ENCODE data around the gene PLA2G2E. TPM values are rescaled to one million over a fixed set of nuclear protein-coding genes. Genes with fewer than 3 reads are reported as not detected.
"Not testable (repeated sequence)": the region's sequence is repeated elsewhere in the genome, so short reads cannot be mapped to it uniquely, and the experiment has no call there.

The PLA2G2E gene
- total and polyA plus RNA-seq, 4 donors = not detected

DNA sequence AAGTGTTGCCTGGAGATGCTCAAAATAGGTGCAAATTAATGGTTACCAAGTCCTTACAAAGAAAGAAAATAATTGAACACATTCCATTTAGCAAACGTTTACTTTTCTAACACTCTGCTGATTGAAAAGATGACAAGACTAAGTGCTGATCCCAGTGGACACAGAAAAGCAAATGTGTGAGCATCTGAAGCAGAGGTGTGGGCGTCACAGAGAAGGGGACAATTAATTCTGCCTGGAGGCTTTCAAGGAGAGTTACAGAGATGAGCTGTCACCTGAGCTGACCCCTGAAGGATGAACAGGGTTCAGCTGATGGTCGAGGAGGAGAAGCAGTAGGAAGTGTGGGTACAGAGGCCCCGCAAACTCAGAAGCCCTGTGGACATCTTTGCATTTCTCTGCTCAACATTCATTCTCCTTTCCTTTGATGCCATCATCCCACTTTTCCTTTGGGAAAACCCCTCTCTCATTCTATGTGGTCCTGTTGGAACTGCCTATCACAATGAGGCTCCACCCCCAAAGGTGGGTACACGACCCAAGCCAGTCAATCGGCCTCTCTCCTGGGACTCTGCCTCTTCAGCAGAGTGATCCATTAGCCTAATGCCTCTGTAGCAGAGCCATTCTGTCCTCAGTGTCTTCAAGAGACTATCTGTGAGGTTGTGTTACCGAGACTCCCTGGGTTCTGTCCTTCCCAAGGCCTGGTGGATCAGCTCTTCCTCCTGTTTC, 17.2 kb upstream of the PLA2G2E start:
- peaks cover 3% of the 10 kb centered on the region for H3K9me3 ChIP-seq (ENCODE audit: control insufficient read depth, low read length)
- H3K27ac ChIP-seq (ENCODE audit: low read depth in 1 of 2, low read length in 2 of 2) = no peak overlapping the region
- no peak for ATAC-seq (ENCODE audit: low FRiP score)
- WGBS, 2 donors = 64 to 68% methylated on average over 7 of the region's 7 CpGs
- intact Hi-C loops (cut with DNase I) = no loop called here
- H3K36me3 ChIP-seq (ENCODE audit: control insufficient read depth in 1 of 2, insufficient read depth in 2 of 2, low read length in 1 of 2) = no peaks in the 10 kb centered on the region
- no peak for DNase-seq
- no peak overlapping the region for H3K4me3 ChIP-seq (ENCODE audit: low read length in 2 of 2)
- no peaks in the 10 kb centered on the region for H3K27me3 ChIP-seq (ENCODE audit: control insufficient read depth in 1 of 2, insufficient read depth in 2 of 2, low read length in 1 of 2)
- H3K4me1 ChIP-seq (ENCODE audit: control insufficient read depth in 1 of 2, insufficient read depth in 2 of 2, low read length in 2 of 2) = no peaks in the 10 kb centered on the region

DNA sequence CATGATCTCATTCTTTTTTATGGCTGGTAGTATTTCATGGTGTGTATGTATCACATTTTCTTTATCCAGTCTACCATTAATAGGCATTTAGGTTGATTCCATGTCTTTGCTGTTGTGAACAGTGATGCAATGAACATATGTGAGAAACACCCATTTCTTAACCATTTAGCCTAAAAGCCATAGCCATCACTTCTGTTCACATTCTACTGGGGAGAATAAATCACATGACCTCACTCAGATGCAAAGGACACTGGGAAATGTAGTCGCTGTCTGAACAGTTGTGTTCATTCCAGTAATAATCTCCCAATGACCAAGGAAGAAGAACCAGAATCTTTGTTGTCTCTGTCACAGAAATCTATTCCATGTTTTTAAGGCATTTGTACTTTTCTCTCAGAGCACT, 15.1 kb upstream of the PLA2G2E start:
- no peak for ATAC-seq (ENCODE audit: low FRiP score)
- intact Hi-C loops (cut with DNase I) = no loop called here

DNA sequence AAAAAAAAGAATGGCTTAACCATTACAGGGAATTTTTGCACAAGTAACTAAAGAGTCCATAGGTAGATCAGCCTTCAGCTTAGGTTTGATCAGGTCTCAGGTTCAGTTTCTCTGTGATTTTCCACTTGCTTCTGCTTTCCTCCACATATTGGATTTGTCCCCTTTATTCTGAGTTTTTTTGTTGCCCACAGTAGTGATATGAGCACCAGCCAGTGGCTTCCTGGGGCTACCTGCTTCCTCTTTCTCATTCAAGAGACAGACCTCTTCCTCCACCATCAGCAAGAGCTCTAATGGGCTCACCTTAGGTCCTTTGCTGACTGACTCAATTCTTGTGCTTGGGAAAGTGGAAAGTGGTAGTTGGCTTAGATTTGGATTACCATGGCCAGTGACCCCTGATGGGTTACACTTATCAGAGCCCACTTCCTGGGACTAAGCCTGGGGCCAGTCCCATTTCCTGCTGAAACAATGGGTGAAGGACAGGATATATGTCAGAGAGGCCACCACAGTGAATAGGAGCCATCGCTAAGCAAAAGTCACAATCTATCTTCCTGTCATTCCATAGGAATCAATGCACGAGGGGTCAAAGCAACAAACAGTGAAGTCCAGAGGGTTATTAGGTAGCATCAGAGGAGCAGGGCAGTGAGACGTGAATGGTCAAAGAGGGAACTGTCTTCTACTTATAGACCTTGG, 12.8 kb upstream of the PLA2G2E start:
- ATAC-seq (ENCODE audit: low FRiP score) (no peak), DNase-seq (no peak)
- intact Hi-C loops (cut with DNase I) = no loop called here
- Histone ChIP-seq H3K4me3 (ENCODE audit: low read length in 2 of 2) (no peak overlapping the region), H3K36me3 (ENCODE audit: control insufficient read depth in 1 of 2, insufficient read depth in 2 of 2, low read length in 1 of 2) (no peaks in the 10 kb centered on the region), H3K27me3 (ENCODE audit: control insufficient read depth in 1 of 2, insufficient read depth in 2 of 2, low read length in 1 of 2) (no peaks in the 10 kb centered on the region), H3K9me3 (ENCODE audit: control insufficient read depth, low read length) (peaks cover 8% of the 10 kb centered on the region), H3K4me1 (ENCODE audit: control insufficient read depth in 1 of 2, insufficient read depth in 2 of 2, low read length in 2 of 2) (no peaks in the 10 kb centered on the region), H3K27ac (ENCODE audit: low read depth in 1 of 2, low read length in 2 of 2) (no peak overlapping the region)
- 65 to 78% methylated on average over 3 of the region's 3 CpGs for WGBS, 2 donors

More for the DNA sequence above, 15.1 kb upstream of the PLA2G2E start:
- WGBS, 2 donors = 83 to 86% methylated on average over 1 of the region's 1 CpG
- H3K4me3 ChIP-seq (ENCODE audit: low read length in 2 of 2) = no peak overlapping the region
- H3K9me3 ChIP-seq (ENCODE audit: control insufficient read depth, low read length) = peaks cover 3% of the 10 kb centered on the region
- no peaks in the 10 kb centered on the region for H3K27me3 ChIP-seq (ENCODE audit: control insufficient read depth in 1 of 2, insufficient read depth in 2 of 2, low read length in 1 of 2)
- no peaks in the 10 kb centered on the region for H3K4me1 ChIP-seq (ENCODE audit: control insufficient read depth in 1 of 2, insufficient read depth in 2 of 2, low read length in 2 of 2)
- no peak for DNase-seq
- no peaks in the 10 kb centered on the region for H3K36me3 ChIP-seq (ENCODE audit: control insufficient read depth in 1 of 2, insufficient read depth in 2 of 2, low read length in 1 of 2)
- H3K27ac ChIP-seq (ENCODE audit: low read depth in 1 of 2, low read length in 2 of 2) = no peak overlapping the region

DNA sequence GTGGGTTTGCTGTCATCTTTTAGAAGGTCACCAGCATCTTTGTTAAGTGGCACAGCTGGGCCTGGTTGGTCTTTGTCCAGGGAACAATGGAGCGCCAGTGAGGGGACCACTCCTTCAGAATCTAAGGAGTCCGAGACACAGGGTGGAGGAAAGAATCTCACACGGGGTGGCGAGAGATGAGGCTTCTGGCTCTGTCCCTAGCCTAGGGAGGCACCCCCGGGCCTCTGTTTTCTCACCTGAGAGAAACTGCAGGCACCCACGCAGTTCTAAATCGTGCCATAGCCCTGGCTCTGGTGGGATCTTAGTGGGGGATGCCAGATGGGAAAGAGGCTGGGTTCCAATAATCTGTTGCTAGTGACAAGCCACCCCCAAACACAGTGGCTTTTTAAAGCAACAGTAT, 10.9 kb upstream of the PLA2G2E start:
- no peak overlapping the region for H3K27ac ChIP-seq (ENCODE audit: low read depth in 1 of 2, low read length in 2 of 2)
- DNase-seq (no peak), ATAC-seq (ENCODE audit: low FRiP score) (no peak)
- no peaks in the 10 kb centered on the region for H3K27me3 ChIP-seq (ENCODE audit: control insufficient read depth in 1 of 2, insufficient read depth in 2 of 2, low read length in 1 of 2)
- no peak overlapping the region for H3K4me3 ChIP-seq (ENCODE audit: low read length in 2 of 2)
- H3K36me3 ChIP-seq (ENCODE audit: control insufficient read depth in 1 of 2, insufficient read depth in 2 of 2, low read length in 1 of 2) = no peaks in the 10 kb centered on the region
- H3K9me3 ChIP-seq (ENCODE audit: control insufficient read depth, low read length) = peaks cover 5% of the 10 kb centered on the region
- no peaks in the 10 kb centered on the region for H3K4me1 ChIP-seq (ENCODE audit: control insufficient read depth in 1 of 2, insufficient read depth in 2 of 2, low read length in 2 of 2)
- WGBS, 2 donors = 83 to 84% methylated on average over 7 of the region's 7 CpGs
- intact Hi-C loops (cut with DNase I) = no loop called here

DNA sequence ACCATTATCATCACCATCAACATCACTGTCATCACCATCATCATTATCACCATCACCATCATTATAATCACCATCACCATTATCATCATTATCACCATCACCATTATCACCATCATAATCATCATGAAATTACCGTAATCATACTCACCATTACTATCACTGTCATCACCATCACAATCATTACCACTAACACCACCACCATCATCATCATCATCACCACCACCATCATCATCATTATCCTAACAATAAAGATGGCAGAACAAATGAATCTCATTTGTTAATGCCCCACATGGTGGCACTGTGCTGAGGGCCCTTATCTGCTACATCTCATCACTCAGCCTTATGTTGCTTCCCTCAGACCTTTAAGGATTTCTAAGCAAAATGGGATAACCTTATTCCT, 9.4 kb upstream of the PLA2G2E start:
- ATAC-seq (ENCODE audit: low FRiP score) (no peak), DNase-seq (no peak)
- 0% methylated on average over 1 of the region's 1 CpG for WGBS, 2 donors
- Histone ChIP-seq H3K9me3 (ENCODE audit: control insufficient read depth, low read length) (peaks cover 5% of the 10 kb centered on the region), H3K27ac (ENCODE audit: low read depth in 1 of 2, low read length in 2 of 2) (no peak overlapping the region), H3K4me1 (ENCODE audit: control insufficient read depth in 1 of 2, insufficient read depth in 2 of 2, low read length in 2 of 2) (no peaks in the 10 kb centered on the region), H3K4me3 (ENCODE audit: low read length in 2 of 2) (no peak overlapping the region), H3K36me3 (ENCODE audit: control insufficient read depth in 1 of 2, insufficient read depth in 2 of 2, low read length in 1 of 2) (no peaks in the 10 kb centered on the region), H3K27me3 (ENCODE audit: control insufficient read depth in 1 of 2, insufficient read depth in 2 of 2, low read length in 1 of 2) (no peaks in the 10 kb centered on the region)
- intact Hi-C loops (cut with DNase I) = no loop called here

DNA sequence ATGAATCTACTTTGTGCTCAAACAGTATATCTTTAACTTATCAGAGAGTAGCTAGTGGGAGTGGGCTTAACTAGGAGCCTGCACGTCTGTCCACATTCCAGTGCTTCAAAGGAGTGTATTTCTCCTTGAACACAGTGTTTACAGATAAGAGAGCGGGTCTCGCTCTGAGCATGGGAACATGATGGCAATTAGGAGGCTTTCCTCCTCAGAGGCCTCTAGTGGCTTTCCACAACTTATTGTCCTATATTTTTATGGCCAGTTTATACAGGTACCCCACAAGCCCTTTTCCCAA, 3.7 kb upstream of the PLA2G2E start:
- H3K4me1 ChIP-seq (ENCODE audit: control insufficient read depth in 1 of 2, insufficient read depth in 2 of 2, low read length in 2 of 2); intact Hi-C loops (cut with DNase I); H3K36me3 ChIP-seq (ENCODE audit: control insufficient read depth in 1 of 2, insufficient read depth in 2 of 2, low read length in 1 of 2); H3K4me3 ChIP-seq (ENCODE audit: low read length in 2 of 2); ATAC-seq (ENCODE audit: low FRiP score); H3K9me3 ChIP-seq (ENCODE audit: control insufficient read depth, low read length); H3K27ac ChIP-seq (ENCODE audit: low read depth in 1 of 2, low read length in 2 of 2); DNase-seq; H3K27me3 ChIP-seq (ENCODE audit: control insufficient read depth in 1 of 2, insufficient read depth in 2 of 2, low read length in 1 of 2): not testable (repeated sequence)
- 58 to 64% methylated on average over 3 of the region's 3 CpGs for WGBS, 2 donors

DNA sequence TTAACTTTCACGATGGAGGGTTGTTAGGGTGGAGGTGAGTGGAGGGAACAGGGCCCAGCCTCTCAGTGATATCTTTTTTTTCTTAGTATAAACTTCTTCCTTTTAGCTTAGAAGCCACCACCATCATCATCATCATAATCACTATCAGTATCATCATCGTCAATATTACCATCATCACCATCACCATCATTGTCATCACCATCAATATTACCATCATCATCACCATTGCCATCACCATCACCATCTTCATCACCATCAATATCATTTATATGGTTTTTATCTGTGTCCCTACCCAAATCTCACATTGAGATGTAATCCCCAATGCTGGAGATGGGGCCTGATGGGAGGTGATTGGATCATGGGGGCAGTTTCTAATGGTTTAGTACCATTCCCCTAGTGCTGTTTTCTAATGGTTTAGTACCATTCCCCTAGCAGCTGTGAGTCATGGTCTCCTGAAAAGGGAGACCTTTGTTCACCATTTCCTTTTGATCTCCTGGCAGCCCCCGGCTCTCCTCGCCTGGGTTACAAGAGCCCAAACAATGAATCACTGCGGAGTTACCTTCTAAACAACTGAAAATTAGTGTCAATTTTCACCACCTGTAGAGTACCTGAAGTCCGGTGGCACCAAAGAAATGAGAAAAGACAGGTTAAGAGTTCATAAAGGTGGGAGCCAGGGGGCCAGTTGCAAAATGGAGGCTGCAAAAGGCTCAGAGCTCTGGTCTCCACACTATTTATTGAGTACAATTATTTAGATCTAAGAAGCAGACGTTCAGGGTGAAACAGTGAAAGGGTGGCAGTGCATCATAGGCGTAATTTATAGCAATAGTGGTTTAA, 3.1 kb upstream of the PLA2G2E start:
- no peak for DNase-seq
- Histone ChIP-seq H3K27ac (ENCODE audit: low read depth in 1 of 2, low read length in 2 of 2) (no peak overlapping the region), H3K9me3 (ENCODE audit: control insufficient read depth, low read length) (peaks cover 2% of the 10 kb centered on the region), H3K27me3 (ENCODE audit: control insufficient read depth in 1 of 2, insufficient read depth in 2 of 2, low read length in 1 of 2) (no peaks in the 10 kb centered on the region), H3K36me3 (ENCODE audit: control insufficient read depth in 1 of 2, insufficient read depth in 2 of 2, low read length in 1 of 2) (no peaks in the 10 kb centered on the region), H3K4me3 (ENCODE audit: low read length in 2 of 2) (no peak overlapping the region), H3K4me1 (ENCODE audit: control insufficient read depth in 1 of 2, insufficient read depth in 2 of 2, low read length in 2 of 2) (no peaks in the 10 kb centered on the region)
- 74% methylated on average over 8 of the region's 8 CpGs for WGBS, 2 donors
- no peak for ATAC-seq (ENCODE audit: low FRiP score)
- intact Hi-C loops (cut with DNase I) = no loop called here

DNA sequence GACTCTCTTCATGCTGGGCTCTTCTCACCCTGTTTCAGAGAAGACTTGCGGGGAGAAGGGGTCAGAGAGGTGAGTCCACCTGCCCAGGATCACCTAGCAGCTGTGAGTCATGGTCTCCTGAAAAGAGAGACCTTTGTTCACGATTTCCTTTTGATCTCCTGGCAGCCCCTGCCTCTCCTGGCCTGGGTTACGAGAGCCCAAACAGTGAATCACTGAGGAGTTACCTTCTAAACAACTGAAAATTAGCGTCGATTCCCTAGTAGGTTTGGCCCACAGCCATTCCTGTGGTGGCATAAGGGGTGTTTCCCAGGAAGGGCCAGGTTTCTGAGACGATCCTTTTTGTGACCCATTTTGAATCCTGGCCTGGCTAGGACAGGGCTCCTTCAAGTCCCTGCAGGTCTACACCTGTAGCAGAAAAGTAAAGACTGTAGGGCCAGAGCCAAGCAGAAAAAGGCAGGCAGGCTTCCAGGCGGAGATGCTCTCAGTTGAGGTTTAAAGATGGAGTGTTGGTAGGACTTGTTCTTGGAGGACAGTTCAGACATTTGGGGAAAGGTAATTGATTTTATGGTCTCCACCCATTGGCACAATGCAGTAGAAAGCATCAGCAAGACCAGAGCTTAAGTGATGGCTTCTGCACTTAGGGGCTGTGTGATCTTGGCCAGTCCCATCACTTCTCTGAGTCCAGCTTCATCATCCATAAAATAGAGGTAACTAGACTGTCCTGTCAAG, 2.1 kb upstream of the PLA2G2E start:
- Histone ChIP-seq H3K9me3 (ENCODE audit: control insufficient read depth, low read length) (no peaks in the 10 kb centered on the region), H3K4me1 (ENCODE audit: control insufficient read depth in 1 of 2, insufficient read depth in 2 of 2, low read length in 2 of 2) (no peaks in the 10 kb centered on the region), H3K4me3 (ENCODE audit: low read length in 2 of 2) (no peak overlapping the region), H3K27ac (ENCODE audit: low read depth in 1 of 2, low read length in 2 of 2) (no peak overlapping the region), H3K27me3 (ENCODE audit: control insufficient read depth in 1 of 2, insufficient read depth in 2 of 2, low read length in 1 of 2) (no peaks in the 10 kb centered on the region), H3K36me3 (ENCODE audit: control insufficient read depth in 1 of 2, insufficient read depth in 2 of 2, low read length in 1 of 2) (no peaks in the 10 kb centered on the region)
- DNase-seq (no peak), ATAC-seq (ENCODE audit: low FRiP score) (no peak)
- intact Hi-C loops (cut with DNase I) = no loop called here
- 84 to 87% methylated on average over 7 of the region's 7 CpGs for WGBS, 2 donors

All from aorta (tissue), 5 donors.